IPS-15b (cell line): ENCODE results near the gene DTNB.
"Not testable (repeated sequence)": the region's sequence is repeated elsewhere in the genome, so short reads cannot be mapped to it uniquely, and the experiment has no call there.

ENCODE experiments used
- H3K27me3 ChIP-seq: one replicate; pipeline ENCODE4 v1.6.1; 2013; ENCODE audit warnings: low read length; ENCODE audit not compliant: control insufficient read depth, insufficient read depth
- H3K36me3 ChIP-seq: one replicate; pipeline ENCODE4 v1.6.1; 2013; ENCODE audit warnings: low read length; ENCODE audit not compliant: control insufficient read depth, insufficient read depth
- H3K4me1 ChIP-seq: one replicate; pipeline ENCODE4 v1.6.1; 2013; ENCODE audit warnings: mild to moderate bottlenecking, low read length; ENCODE audit not compliant: control insufficient read depth, insufficient read depth
- H3K4me3 ChIP-seq: one replicate; pipeline ENCODE4 v1.5.1; 2013; ENCODE audit warnings: low read depth, low read length
- H3K9ac ChIP-seq: one replicate; pipeline ENCODE4 v1.6.1; 2013; ENCODE audit warnings: low read depth, mild to moderate bottlenecking, low read length
- H3K9me3 ChIP-seq: one replicate; pipeline ENCODE4 v1.6.1; 2013; ENCODE audit warnings: mild to moderate bottlenecking, low read length; ENCODE audit not compliant: control insufficient read depth, insufficient read depth

Gene DTNB

DNA sequence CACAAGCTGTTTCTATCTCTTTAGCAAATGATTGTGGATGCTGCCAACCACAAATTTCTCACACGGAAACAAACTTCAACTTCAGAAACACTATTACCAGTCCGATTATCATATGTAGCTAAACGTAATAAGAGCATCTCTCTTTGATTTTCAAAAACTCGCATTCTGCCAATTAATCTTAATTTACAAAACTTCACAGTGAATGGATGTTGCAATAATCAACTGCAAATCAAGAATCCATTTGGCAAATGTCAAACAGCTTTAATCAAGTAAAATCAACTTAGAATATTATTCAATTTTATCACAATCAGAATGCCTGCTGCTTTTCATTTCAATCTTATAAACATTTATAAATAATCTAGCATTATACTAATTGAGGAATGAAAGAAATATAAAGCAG is 54.2 kb downstream of the DTNB start:
- H3K9me3 ChIP-seq = no peaks in the 10 kb centered on the region
- H3K9ac ChIP-seq = no peak overlapping the region
- no peak overlapping the region for H3K4me3 ChIP-seq
- peaks cover 10% of the 10 kb centered on the region for H3K4me1 ChIP-seq
- H3K27me3 ChIP-seq = no peaks in the 10 kb centered on the region
- peaks cover 3% of the 10 kb centered on the region for H3K36me3 ChIP-seq

DNA sequence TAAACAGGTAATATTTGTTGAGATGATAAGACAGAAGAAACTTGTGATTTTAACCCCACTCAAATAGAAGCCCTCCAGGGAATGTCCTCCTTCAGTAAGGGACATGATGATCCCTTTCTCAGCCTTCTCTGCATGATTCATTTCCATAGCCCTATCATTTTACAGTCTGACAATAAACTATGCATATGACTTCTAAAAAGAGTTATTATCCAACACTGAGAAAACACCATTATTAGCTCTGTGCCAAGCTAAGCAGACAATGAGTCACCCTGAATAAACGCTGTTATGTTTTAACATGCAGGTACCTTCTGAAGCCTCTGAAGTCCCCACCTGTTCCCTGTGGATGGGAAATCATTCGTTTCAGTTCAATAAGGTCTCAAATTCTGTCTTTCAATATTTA is 54.7 kb downstream of the DTNB start:
- H3K27me3 ChIP-seq = no peaks in the 10 kb centered on the region
- no peak overlapping the region for H3K4me3 ChIP-seq
- H3K9ac ChIP-seq = no peak overlapping the region
- peaks cover 10% of the 10 kb centered on the region for H3K4me1 ChIP-seq
- H3K36me3 ChIP-seq = peaks cover 3% of the 10 kb centered on the region
- H3K9me3 ChIP-seq = no peaks in the 10 kb centered on the region

- Histone ChIP-seq H3K4me3 (no peak overlapping the region), H3K36me3 (peaks cover under 1% of the 10 kb centered on the region), H3K4me1 (peaks cover 10% of the 10 kb centered on the region), H3K9ac (no peak overlapping the region), H3K27me3 (no peaks in the 10 kb centered on the region), H3K9me3 (no peaks in the 10 kb centered on the region)
Observed at GRCh38 chr2:25617948-25618646, 55.3 kb downstream of the DTNB start.

GRCh38 chr2:25615920-25616319 is 57.5 kb downstream of the DTNB start:
- H3K4me3 ChIP-seq = no peak overlapping the region
- no peak overlapping the region for H3K9ac ChIP-seq
- H3K9me3 ChIP-seq = no peaks in the 10 kb centered on the region
- peaks cover 10% of the 10 kb centered on the region for H3K4me1 ChIP-seq
- no peaks in the 10 kb centered on the region for H3K27me3 ChIP-seq
- no peaks in the 10 kb centered on the region for H3K36me3 ChIP-seq

DNA sequence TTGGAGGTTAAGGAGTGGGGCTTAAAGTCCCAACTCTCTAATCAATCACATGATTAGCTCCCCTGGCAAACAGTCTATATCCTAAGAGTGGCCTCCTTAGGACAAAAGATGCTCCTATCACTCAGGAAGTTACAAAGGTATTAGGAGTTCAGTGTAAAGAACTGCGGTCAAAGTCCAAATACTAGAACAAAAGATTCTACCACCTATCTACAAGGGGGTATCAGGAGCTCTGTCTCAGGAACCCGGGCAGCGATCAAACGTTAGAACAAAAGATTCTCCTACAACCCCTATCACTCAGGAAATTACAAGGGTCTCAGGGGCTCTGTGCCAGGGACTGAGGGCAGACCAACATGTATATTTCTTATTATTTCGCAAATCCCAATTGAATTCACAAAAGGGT is 58.0 kb downstream of the DTNB start:
- H3K9me3 ChIP-seq = no peaks in the 10 kb centered on the region
- H3K4me1 ChIP-seq = peaks cover 10% of the 10 kb centered on the region
- H3K36me3 ChIP-seq = no peaks in the 10 kb centered on the region
- no peak overlapping the region for H3K4me3 ChIP-seq
- no peaks in the 10 kb centered on the region for H3K27me3 ChIP-seq
- no peak overlapping the region for H3K9ac ChIP-seq

GRCh38 chr2:25614711-25615110 is 58.7 kb downstream of the DTNB start:
- Histone ChIP-seq H3K27me3 (no peaks in the 10 kb centered on the region), H3K9ac (no peak overlapping the region), H3K9me3 (no peaks in the 10 kb centered on the region), H3K36me3 (no peaks in the 10 kb centered on the region), H3K4me3 (no peak overlapping the region), H3K4me1 (peaks cover 10% of the 10 kb centered on the region)

GRCh38 chr2:25608718-25609117 is 64.7 kb downstream of the DTNB start:
- Histone ChIP-seq H3K27me3 (no peaks in the 10 kb centered on the region), H3K9ac (no peak overlapping the region), H3K36me3 (no peaks in the 10 kb centered on the region), H3K4me3 (no peak overlapping the region), H3K9me3 (no peaks in the 10 kb centered on the region), H3K4me1 (no peaks in the 10 kb centered on the region)

GRCh38 chr2:25606892-25607291 is 66.5 kb downstream of the DTNB start:
- H3K4me1 ChIP-seq = no peaks in the 10 kb centered on the region
- H3K9ac ChIP-seq = no peak overlapping the region
- no peaks in the 10 kb centered on the region for H3K9me3 ChIP-seq
- H3K4me3 ChIP-seq = no peak overlapping the region
- H3K27me3 ChIP-seq = no peaks in the 10 kb centered on the region
- no peaks in the 10 kb centered on the region for H3K36me3 ChIP-seq

DNA sequence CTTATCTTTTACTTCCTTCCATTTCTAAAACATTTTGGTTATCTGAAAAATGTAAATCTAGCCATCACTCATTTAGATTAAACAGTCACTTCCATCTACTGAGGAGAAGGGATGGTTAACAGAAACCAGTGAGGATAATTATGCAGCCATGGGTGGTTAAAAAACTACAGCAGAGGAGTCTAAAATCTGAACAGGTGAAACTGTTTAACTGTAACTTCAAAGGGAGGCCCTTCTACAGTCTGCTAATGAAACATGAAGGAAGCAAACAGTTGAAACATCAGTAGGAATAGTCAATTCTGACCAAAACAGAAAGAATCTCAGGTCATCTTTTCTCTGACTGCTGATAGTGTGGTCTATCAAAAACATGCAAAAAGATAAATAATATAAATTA is 71.0 kb downstream of the DTNB start:
- H3K9ac ChIP-seq = no peak overlapping the region
- H3K36me3 ChIP-seq = no peaks in the 10 kb centered on the region
- no peak overlapping the region for H3K4me3 ChIP-seq
- no peaks in the 10 kb centered on the region for H3K9me3 ChIP-seq
- H3K4me1 ChIP-seq = no peaks in the 10 kb centered on the region
- no peaks in the 10 kb centered on the region for H3K27me3 ChIP-seq

- not testable (repeated sequence) for H3K4me3 ChIP-seq, H3K4me1 ChIP-seq, H3K9me3 ChIP-seq, H3K9ac ChIP-seq, H3K27me3 ChIP-seq, H3K36me3 ChIP-seq
Observed at GRCh38 chr2:25601711-25602332, 71.6 kb downstream of the DTNB start.

- H3K9me3 ChIP-seq = no peaks in the 10 kb centered on the region
- H3K4me3 ChIP-seq = no peak overlapping the region
- no peaks in the 10 kb centered on the region for H3K27me3 ChIP-seq
- H3K36me3 ChIP-seq = no peaks in the 10 kb centered on the region
- no peak overlapping the region for H3K9ac ChIP-seq
- H3K4me1 ChIP-seq = no peaks in the 10 kb centered on the region
Observed at GRCh38 chr2:25598911-25599310, 74.5 kb downstream of the DTNB start.

DNA sequence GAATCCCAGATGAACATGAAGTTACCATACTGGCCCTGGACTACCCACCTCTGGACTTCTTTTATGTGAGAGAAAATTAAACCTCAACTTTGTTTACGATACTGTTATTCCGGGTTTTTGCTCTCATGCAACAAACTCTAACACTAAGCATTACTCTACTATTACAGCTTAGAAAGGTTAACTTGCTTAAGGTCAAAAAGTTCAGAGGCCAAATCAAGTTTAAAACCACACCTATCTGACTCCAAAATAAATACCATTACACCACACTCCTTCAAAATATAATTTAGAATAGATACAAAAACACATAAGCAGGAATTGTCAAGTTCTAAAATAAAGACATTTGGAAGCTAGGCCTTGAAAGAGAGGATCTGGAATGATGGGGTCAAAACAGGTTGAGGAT is 75.0 kb downstream of the DTNB start:
- H3K4me3 ChIP-seq = no peak overlapping the region
- H3K36me3 ChIP-seq = no peaks in the 10 kb centered on the region
- no peaks in the 10 kb centered on the region for H3K27me3 ChIP-seq
- no peaks in the 10 kb centered on the region for H3K4me1 ChIP-seq
- H3K9me3 ChIP-seq = no peaks in the 10 kb centered on the region
- H3K9ac ChIP-seq = no peak overlapping the region
